HEK293 (cell line): ENCODE data around the gene KCNK7.

Source experiments
- CTCF ChIA-PET: fragments of 350-600 bp; formaldehyde crosslinking; extraction: SDS; loops from one replicate; lab custom pipeline; 2021; ENCODE audit warnings: antibody characterized with exemption; lab: Yijun Ruan, JAX
- POLR2A ChIA-PET: fragments of 300-600 bp; formaldehyde crosslinking; extraction: SDS; loops from one replicate; lab custom pipeline; 2020; ENCODE audit warnings: antibody characterized with exemption, inconsistent platforms; lab: Yijun Ruan, JAX
- H3K27ac ChIP-seq: fragments of 200-500 bp; sonication (Bioruptor generic); 2 replicates; pipeline ENCODE4 v1.5.1; 2014; ENCODE audit warnings: low read depth, low read length, control low read depth, inconsistent platforms; ENCODE audit errors: extremely low read depth
- H3K36me3 ChIP-seq, 2 experiments: fragments of 200-500 bp in 1 of 2; sonication (Bioruptor generic) in 1 of 2; 1 replicate in 1 of 2; 2 replicates in 1 of 2; pipeline ENCODE4 v1.5.1; 2014 to 2017; ENCODE audit warnings: inconsistent platforms in 2 of 2, low read length in 2 of 2; ENCODE audit not compliant: control insufficient read depth in 2 of 2, insufficient read depth in 1 of 2
- H3K4me1 ChIP-seq: fragments of 200-500 bp; sonication (Bioruptor generic); 2 replicates; pipeline ENCODE4 v1.5.1; 2014; ENCODE audit warnings: mild to moderate bottlenecking, low read length, inconsistent platforms; ENCODE audit not compliant: control insufficient read depth, insufficient read depth
- H3K4me3 ChIP-seq: 2 replicates; pipeline ENCODE4 v1.5.1; 2011; ENCODE audit warnings: low read depth, mild to moderate bottlenecking, control low read depth, low read length, moderate library complexity
- H3K9me3 ChIP-seq: fragments of 200-500 bp; sonication (Bioruptor generic); 2 replicates; pipeline ENCODE4 v1.5.1; 2014; ENCODE audit warnings: low read depth, low read length, inconsistent platforms; ENCODE audit not compliant: control insufficient read depth, insufficient read depth
- BCL11A ChIP-seq: fragments of 450-650 bp; formaldehyde crosslinking; IDR thresholded peaks from 2 replicates; pipeline ENCODE4 v1.5.1; 2016; ENCODE audit warnings: low read depth, missing biosample characterization, missing genetic modification characterization
- GFI1B ChIP-seq: fragments of 450-650 bp; formaldehyde crosslinking; IDR thresholded peaks from 2 replicates; pipeline ENCODE4 v1.5.1; 2016; ENCODE audit warnings: missing biosample characterization, missing genetic modification characterization
- GLI2 ChIP-seq: fragments of 450-650 bp; formaldehyde crosslinking; IDR thresholded peaks from 2 replicates; pipeline ENCODE4; 2017; ENCODE audit warnings: missing biosample characterization, missing genetic modification characterization, low read depth, borderline replicate concordance
- GLIS2 ChIP-seq: fragments of 450-650 bp; formaldehyde crosslinking; IDR thresholded peaks from 2 replicates; pipeline ENCODE4 v1.5.1; 2016; ENCODE audit warnings: missing biosample characterization, missing genetic modification characterization
- MYNN ChIP-seq: fragments of 450-650 bp; formaldehyde crosslinking; IDR thresholded peaks from 2 replicates; pipeline ENCODE4 v1.5.1; 2016; ENCODE audit warnings: missing biosample characterization, missing genetic modification characterization, borderline replicate concordance
- SP3 ChIP-seq: fragments of 450-650 bp; formaldehyde crosslinking; IDR thresholded peaks from 2 replicates; pipeline ENCODE4 v1.5.1; 2016; ENCODE audit warnings: missing biosample characterization, missing genetic modification characterization
- TCF7L2 ChIP-seq: IDR thresholded peaks from 2 replicates; pipeline ENCODE4 v1.6.1; 2011; ENCODE audit warnings: low read depth, mild to moderate bottlenecking, inconsistent platforms, low read length, moderate library complexity, borderline replicate concordance
- TRIM28 ChIP-seq: IDR thresholded peaks from 2 replicates; pipeline ENCODE4 v1.6.1; 2011; ENCODE audit warnings: low read length, control low read depth, borderline replicate concordance
- ZFP41 ChIP-seq: fragments of 450-650 bp; formaldehyde crosslinking; IDR thresholded peaks from 2 replicates; pipeline ENCODE4 v1.5.1; 2016; ENCODE audit warnings: missing biosample characterization, missing genetic modification characterization, borderline replicate concordance
- ZFP69B ChIP-seq: fragments of 450-650 bp; formaldehyde crosslinking; IDR thresholded peaks from 2 replicates; pipeline ENCODE4 v1.5.1; 2016; ENCODE audit warnings: missing biosample characterization, missing genetic modification characterization
- ZNF138 ChIP-seq: fragments of 450-650 bp; formaldehyde crosslinking; IDR thresholded peaks from 2 replicates; pipeline ENCODE4 v1.5.1; 2016; ENCODE audit warnings: missing biosample characterization, missing genetic modification characterization, borderline replicate concordance
- ZNF169 ChIP-seq: fragments of 450-650 bp; formaldehyde crosslinking; IDR thresholded peaks from 2 replicates; pipeline ENCODE4 v1.5.1; 2016; ENCODE audit warnings: missing biosample characterization, missing genetic modification characterization
- ZNF394 ChIP-seq: fragments of 450-650 bp; formaldehyde crosslinking; IDR thresholded peaks from 2 replicates; pipeline ENCODE4 v1.5.1; 2016; ENCODE audit warnings: missing biosample characterization, missing genetic modification characterization, mild to moderate bottlenecking, moderate library complexity, borderline replicate concordance
- ZNF571 ChIP-seq: fragments of 450-650 bp; formaldehyde crosslinking; IDR thresholded peaks from 2 replicates; pipeline ENCODE4 v1.5.0; 2017; ENCODE audit warnings: missing biosample characterization, missing genetic modification characterization
- ZNF645 ChIP-seq: fragments of 450-650 bp; formaldehyde crosslinking; IDR thresholded peaks from 2 replicates; pipeline ENCODE4; 2016; ENCODE audit warnings: missing biosample characterization, missing genetic modification characterization
- ZNF654 ChIP-seq: fragments of 450-650 bp; formaldehyde crosslinking; IDR thresholded peaks from 2 replicates; pipeline ENCODE4 v1.5.1; 2016; ENCODE audit warnings: low read depth, missing biosample characterization, missing genetic modification characterization
- ZNF660 ChIP-seq: fragments of 450-650 bp; IDR thresholded peaks from 2 replicates; pipeline ENCODE4 v1.5.1; 2018; ENCODE audit warnings: missing biosample characterization, mild to moderate bottlenecking, missing genetic modification characterization
- ZNF768 ChIP-seq: fragments of 450-650 bp; formaldehyde crosslinking; IDR thresholded peaks from 2 replicates; pipeline ENCODE4 v1.5.1; 2018; ENCODE audit warnings: missing biosample characterization, mild to moderate bottlenecking, missing genetic modification characterization
- TF ChIP-seq, protein P1 (sequence below): fragments of 450-650 bp; formaldehyde crosslinking; IDR thresholded peaks from 2 replicates; pipeline ENCODE4 v1.5.1; 2017; ENCODE audit warnings: missing biosample characterization, missing genetic modification characterization
- TF ChIP-seq, protein P2 (sequence below): fragments of 450-650 bp; formaldehyde crosslinking; IDR thresholded peaks from 2 replicates; pipeline ENCODE4 v1.5.0; 2017; ENCODE audit warnings: missing biosample characterization, missing genetic modification characterization, borderline replicate concordance
- TF ChIP-seq, protein P3 (sequence below): fragments of 450-650 bp; formaldehyde crosslinking; IDR thresholded peaks from 2 replicates; pipeline ENCODE4 v1.5.1; 2016; ENCODE audit warnings: missing biosample characterization, missing genetic modification characterization
- TF ChIP-seq, protein P4 (sequence below): fragments of 450-650 bp; formaldehyde crosslinking; conservative IDR thresholded peaks from 2 replicates; pipeline ENCODE4 v1.5.1; 2016; ENCODE audit warnings: low read depth, missing biosample characterization, missing genetic modification characterization
- TF ChIP-seq, protein P5 (sequence below): fragments of 450-650 bp; formaldehyde crosslinking; IDR thresholded peaks from 2 replicates; pipeline ENCODE4 v1.5.1; 2016; ENCODE audit warnings: missing biosample characterization, missing genetic modification characterization, low read depth

Gene KCNK7

GRCh38 chr11:65578667-65579066 lies 16.9 kb downstream of the KCNK7 start:
- no peak overlapping the region for H3K27ac ChIP-seq
- ChIA-PET CTCF (interaction anchor here (0.7 to 3.5 kb wide), 2 partner anchors 10 to 55 kb away, joined by 6 to 28 read pairs; no protein-coding TSS in a partner anchor), POLR2A (no interaction called here)
- H3K36me3 ChIP-seq, result peaks cover 0 to 10% of the 10 kb centered on the region in 2 experiments; a peak in 1 of 3 replicates
- no peak overlapping the region for H3K4me3 ChIP-seq
- peaks cover 7% of the 10 kb centered on the region; the same call in 1 of the 2 replicates for H3K4me1 ChIP-seq
- no peaks in the 10 kb centered on the region for H3K9me3 ChIP-seq
- TF ChIP-seq GFI1B (tag by site-specific recombination) (no peak), ZNF660 (tag by site-specific recombination) (no peak), GLI2 (tag by site-specific recombination) (no peak), ZNF654 (tag by site-specific recombination) (no peak), ZNF169 (tag by site-specific recombination) (no peak), ZNF645 (tag by site-specific recombination) (no peak), ZNF394 (tag by site-specific recombination) (no peak), ZNF768 (tag by site-specific recombination) (no peak), TRIM28 (no peak), MYNN (no peak), ZFP41 (tag by site-specific recombination) (no peak)
- TF ChIP-seq, protein P1, sequence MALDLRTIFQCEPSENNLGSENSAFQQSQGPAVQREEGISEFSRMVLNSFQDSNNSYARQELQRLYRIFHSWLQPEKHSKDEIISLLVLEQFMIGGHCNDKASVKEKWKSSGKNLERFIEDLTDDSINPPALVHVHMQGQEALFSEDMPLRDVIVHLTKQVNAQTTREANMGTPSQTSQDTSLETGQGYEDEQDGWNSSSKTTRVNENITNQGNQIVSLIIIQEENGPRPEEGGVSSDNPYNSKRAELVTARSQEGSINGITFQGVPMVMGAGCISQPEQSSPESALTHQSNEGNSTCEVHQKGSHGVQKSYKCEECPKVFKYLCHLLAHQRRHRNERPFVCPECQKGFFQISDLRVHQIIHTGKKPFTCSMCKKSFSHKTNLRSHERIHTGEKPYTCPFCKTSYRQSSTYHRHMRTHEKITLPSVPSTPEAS, result no peak

DNA sequence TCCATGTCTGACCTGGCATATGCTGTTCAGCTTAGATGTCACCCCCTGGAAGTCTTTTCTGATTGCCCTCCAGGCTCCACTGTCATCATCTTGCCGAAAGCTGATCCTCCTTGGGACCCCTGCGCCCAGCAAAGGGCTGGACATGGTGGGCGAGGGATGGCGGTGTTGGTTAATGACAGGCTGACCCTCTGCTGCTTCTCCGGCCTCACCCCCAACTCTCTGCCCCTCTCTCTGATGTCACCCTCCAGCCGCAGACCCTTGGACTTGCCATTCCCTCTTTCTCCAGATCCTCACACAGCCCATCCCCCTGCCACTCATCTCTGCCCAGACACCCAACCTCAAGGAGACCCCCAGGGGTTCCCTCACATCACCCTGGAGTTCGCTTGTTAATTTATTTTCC lies 17.5 kb downstream of the KCNK7 start:
- Histone ChIP-seq H3K36me3 (peaks cover 0 to 14% of the 10 kb centered on the region in 2 experiments; a peak in 1 of 3 replicates), H3K9me3 (no peaks in the 10 kb centered on the region), H3K4me1 (peaks cover 9% of the 10 kb centered on the region; the same call in 1 of the 2 replicates)
- CTCF ChIA-PET, result interaction anchor here (3.4 to 3.5 kb wide), 2 partner anchors 10 to 16 kb away, joined by 15 to 28 read pairs; no protein-coding TSS in a partner anchor
- TF ChIP-seq, protein P2, sequence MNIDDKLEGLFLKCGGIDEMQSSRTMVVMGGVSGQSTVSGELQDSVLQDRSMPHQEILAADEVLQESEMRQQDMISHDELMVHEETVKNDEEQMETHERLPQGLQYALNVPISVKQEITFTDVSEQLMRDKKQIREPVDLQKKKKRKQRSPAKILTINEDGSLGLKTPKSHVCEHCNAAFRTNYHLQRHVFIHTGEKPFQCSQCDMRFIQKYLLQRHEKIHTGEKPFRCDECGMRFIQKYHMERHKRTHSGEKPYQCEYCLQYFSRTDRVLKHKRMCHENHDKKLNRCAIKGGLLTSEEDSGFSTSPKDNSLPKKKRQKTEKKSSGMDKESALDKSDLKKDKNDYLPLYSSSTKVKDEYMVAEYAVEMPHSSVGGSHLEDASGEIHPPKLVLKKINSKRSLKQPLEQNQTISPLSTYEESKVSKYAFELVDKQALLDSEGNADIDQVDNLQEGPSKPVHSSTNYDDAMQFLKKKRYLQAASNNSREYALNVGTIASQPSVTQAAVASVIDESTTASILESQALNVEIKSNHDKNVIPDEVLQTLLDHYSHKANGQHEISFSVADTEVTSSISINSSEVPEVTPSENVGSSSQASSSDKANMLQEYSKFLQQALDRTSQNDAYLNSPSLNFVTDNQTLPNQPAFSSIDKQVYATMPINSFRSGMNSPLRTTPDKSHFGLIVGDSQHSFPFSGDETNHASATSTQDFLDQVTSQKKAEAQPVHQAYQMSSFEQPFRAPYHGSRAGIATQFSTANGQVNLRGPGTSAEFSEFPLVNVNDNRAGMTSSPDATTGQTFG (tag by site-specific recombination), result no peak
- no peak for TF ChIP-seq TCF7L2
- TF ChIP-seq MYNN, result no peak
- TF ChIP-seq ZNF571 (tag by site-specific recombination), result no peak
- TF ChIP-seq BCL11A (tag by site-specific recombination), result no peak
- TF ChIP-seq GLIS2 (tag by site-specific recombination), result no peak
- TF ChIP-seq, protein P3, sequence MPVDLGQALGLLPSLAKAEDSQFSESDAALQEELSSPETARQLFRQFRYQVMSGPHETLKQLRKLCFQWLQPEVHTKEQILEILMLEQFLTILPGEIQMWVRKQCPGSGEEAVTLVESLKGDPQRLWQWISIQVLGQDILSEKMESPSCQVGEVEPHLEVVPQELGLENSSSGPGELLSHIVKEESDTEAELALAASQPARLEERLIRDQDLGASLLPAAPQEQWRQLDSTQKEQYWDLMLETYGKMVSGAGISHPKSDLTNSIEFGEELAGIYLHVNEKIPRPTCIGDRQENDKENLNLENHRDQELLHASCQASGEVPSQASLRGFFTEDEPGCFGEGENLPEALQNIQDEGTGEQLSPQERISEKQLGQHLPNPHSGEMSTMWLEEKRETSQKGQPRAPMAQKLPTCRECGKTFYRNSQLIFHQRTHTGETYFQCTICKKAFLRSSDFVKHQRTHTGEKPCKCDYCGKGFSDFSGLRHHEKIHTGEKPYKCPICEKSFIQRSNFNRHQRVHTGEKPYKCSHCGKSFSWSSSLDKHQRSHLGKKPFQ (tag by site-specific recombination), result no peak
- TF ChIP-seq ZFP69B (tag by site-specific recombination), result no peak
- TF ChIP-seq, protein P4, sequence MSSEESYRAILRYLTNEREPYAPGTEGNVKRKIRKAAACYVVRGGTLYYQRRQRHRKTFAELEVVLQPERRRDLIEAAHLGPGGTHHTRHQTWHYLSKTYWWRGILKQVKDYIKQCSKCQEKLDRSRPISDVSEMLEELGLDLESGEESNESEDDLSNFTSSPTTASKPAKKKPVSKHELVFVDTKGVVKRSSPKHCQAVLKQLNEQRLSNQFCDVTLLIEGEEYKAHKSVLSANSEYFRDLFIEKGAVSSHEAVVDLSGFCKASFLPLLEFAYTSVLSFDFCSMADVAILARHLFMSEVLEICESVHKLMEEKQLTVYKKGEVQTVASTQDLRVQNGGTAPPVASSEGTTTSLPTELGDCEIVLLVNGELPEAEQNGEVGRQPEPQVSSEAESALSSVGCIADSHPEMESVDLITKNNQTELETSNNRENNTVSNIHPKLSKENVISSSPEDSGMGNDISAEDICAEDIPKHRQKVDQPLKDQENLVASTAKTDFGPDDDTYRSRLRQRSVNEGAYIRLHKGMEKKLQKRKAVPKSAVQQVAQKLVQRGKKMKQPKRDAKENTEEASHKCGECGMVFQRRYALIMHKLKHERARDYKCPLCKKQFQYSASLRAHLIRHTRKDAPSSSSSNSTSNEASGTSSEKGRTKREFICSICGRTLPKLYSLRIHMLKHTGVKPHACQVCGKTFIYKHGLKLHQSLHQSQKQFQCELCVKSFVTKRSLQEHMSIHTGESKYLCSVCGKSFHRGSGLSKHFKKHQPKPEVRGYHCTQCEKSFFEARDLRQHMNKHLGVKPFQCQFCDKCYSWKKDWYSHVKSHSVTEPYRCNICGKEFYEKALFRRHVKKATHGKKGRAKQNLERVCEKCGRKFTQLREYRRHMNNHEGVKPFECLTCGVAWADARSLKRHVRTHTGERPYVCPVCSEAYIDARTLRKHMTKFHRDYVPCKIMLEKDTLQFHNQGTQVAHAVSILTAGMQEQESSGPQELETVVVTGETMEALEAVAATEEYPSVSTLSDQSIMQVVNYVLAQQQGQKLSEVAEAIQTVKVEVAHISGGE (tag by site-specific recombination), result no peak
- TF ChIP-seq SP3 (tag by site-specific recombination), result no peak
- no peak for TF ChIP-seq ZNF138 (tag by site-specific recombination)
- TF ChIP-seq, protein P5, sequence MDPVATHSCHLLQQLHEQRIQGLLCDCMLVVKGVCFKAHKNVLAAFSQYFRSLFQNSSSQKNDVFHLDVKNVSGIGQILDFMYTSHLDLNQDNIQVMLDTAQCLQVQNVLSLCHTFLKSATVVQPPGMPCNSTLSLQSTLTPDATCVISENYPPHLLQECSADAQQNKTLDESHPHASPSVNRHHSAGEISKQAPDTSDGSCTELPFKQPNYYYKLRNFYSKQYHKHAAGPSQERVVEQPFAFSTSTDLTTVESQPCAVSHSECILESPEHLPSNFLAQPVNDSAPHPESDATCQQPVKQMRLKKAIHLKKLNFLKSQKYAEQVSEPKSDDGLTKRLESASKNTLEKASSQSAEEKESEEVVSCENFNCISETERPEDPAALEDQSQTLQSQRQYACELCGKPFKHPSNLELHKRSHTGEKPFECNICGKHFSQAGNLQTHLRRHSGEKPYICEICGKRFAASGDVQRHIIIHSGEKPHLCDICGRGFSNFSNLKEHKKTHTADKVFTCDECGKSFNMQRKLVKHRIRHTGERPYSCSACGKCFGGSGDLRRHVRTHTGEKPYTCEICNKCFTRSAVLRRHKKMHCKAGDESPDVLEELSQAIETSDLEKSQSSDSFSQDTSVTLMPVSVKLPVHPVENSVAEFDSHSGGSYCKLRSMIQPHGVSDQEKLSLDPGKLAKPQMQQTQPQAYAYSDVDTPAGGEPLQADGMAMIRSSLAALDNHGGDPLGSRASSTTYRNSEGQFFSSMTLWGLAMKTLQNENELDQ (tag by site-specific recombination), result no peak
- TF ChIP-seq, all 188 proteins: peak for 0
- Histone ChIP-seq H3K4me3 (no peak overlapping the region), H3K27ac (no peak overlapping the region)
- POLR2A ChIA-PET, result interaction anchor here (1.3 kb wide), 1 partner anchor 9 kb away, joined by 3 read pairs; no protein-coding TSS in a partner anchor
